ENCODE data around the gene HOXD4.

HOXD4 gene

DNA sequence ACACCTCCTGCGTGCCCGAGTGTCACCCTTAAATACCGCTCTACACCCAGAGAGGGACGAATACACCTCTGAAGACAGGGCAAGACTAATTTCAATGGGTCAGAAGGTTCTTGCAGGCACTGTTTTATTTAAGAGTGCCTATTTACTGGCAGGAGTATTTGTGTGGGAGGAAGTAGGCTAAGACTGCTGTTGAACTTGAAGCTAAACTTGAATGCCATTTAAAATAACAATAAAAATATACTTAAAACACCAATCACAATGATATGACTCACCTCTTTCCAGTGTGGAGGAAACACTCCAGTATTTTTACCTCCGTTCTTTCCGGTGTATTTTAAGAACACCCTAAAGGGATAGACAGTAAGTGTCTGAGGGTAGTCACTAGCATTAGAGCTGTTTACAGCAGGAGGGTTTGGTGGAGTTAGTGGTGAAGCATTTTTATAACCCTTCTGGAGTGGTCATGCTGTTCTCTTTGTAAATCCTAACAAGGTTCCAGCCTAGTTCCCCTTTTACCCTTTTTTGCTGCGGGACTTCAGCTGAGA lies 27.5 kb downstream of the HOXD4 start:
- Histone ChIP-seq H3K9me2 (replicated peaks; ENCODE audit: control insufficient read depth, low read length) (no peaks in the 10 kb centered on the region), H3K4me3 (ENCODE audit: low read length) (no peak overlapping the region), H3K79me2 (ENCODE audit: control insufficient read depth, low read length) (no peaks in the 10 kb centered on the region), H3K27ac (ENCODE audit: low read depth, low read length) (no peak overlapping the region), H3F3A (ENCODE audit: control insufficient read depth, insufficient read depth) (no peaks in the 10 kb centered on the region), H3K9me3 (ENCODE audit: control insufficient read depth, insufficient read depth, low read length) (no peaks in the 10 kb centered on the region), H3K4me1 (ENCODE audit: control insufficient read depth, low read length) (no peaks in the 10 kb centered on the region), H3K36me3 (ENCODE audit: control insufficient read depth, low read length) (no peaks in the 10 kb centered on the region), H3K4me2 (ENCODE audit: low read length) (no peak overlapping the region), H4K20me1 (ENCODE audit: control insufficient read depth, insufficient read depth, low read depth, low read length) (no peaks in the 10 kb centered on the region), H3K27me3 (ENCODE audit: control insufficient read depth, low read length) (peaks cover 59% of the 10 kb centered on the region)
- no peak for TF ChIP-seq EZH2phosphoT487 (IDR thresholded peaks at IDR 0.05; ENCODE audit: borderline replicate concordance, low read length)
- TF ChIP-seq, protein P1, sequence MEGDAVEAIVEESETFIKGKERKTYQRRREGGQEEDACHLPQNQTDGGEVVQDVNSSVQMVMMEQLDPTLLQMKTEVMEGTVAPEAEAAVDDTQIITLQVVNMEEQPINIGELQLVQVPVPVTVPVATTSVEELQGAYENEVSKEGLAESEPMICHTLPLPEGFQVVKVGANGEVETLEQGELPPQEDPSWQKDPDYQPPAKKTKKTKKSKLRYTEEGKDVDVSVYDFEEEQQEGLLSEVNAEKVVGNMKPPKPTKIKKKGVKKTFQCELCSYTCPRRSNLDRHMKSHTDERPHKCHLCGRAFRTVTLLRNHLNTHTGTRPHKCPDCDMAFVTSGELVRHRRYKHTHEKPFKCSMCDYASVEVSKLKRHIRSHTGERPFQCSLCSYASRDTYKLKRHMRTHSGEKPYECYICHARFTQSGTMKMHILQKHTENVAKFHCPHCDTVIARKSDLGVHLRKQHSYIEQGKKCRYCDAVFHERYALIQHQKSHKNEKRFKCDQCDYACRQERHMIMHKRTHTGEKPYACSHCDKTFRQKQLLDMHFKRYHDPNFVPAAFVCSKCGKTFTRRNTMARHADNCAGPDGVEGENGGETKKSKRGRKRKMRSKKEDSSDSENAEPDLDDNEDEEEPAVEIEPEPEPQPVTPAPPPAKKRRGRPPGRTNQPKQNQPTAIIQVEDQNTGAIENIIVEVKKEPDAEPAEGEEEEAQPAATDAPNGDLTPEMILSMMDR (IDR thresholded peaks at IDR 0.05; ENCODE audit: low read depth, low read length, poor library complexity, severe bottlenecking) = no peak

DNA sequence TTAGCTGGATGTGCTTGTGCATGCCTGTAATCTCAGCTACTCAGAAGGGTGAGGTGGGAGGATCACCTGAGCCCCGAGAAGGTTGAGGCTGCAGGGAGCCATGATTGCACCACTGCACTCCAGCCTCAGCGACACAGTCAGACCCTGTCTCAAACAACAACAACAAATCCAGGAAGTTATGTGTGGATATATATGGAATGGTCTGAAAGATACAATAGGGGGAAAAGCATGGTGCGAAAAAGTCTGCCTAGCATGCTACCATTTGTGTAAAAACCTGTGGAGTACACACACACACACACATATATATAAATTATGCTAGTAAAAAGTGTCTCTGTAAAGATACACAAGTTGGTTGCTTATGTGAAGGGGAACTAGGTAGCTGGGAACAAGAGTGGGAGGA lies 30.2 kb downstream of the HOXD4 start:
- no peaks in the 10 kb centered on the region for H3K9me3 ChIP-seq (ENCODE audit: control insufficient read depth, insufficient read depth, low read length)
- no peaks in the 10 kb centered on the region for H4K20me1 ChIP-seq (ENCODE audit: control insufficient read depth, insufficient read depth, low read depth, low read length)
- TF ChIP-seq, protein P1 (IDR thresholded peaks at IDR 0.05; ENCODE audit: low read depth, low read length, poor library complexity, severe bottlenecking) = no peak
- TF ChIP-seq EZH2phosphoT487 (IDR thresholded peaks at IDR 0.05; ENCODE audit: borderline replicate concordance, low read length) = no peak
- no peaks in the 10 kb centered on the region for H3K4me1 ChIP-seq (ENCODE audit: control insufficient read depth, low read length)
- H3K27me3 ChIP-seq (ENCODE audit: control insufficient read depth, low read length) = peaks cover 32% of the 10 kb centered on the region
- no peaks in the 10 kb centered on the region for H3K9me2 ChIP-seq (replicated peaks; ENCODE audit: control insufficient read depth, low read length)
- no peak overlapping the region for H3K4me2 ChIP-seq (ENCODE audit: low read length)
- H3K79me2 ChIP-seq (ENCODE audit: control insufficient read depth, low read length) = no peaks in the 10 kb centered on the region
- H3K36me3 ChIP-seq (ENCODE audit: control insufficient read depth, low read length) = no peaks in the 10 kb centered on the region
- no peak overlapping the region for H3K27ac ChIP-seq (ENCODE audit: low read depth, low read length)
- H3K4me3 ChIP-seq (ENCODE audit: low read length) = no peak overlapping the region
- H3F3A ChIP-seq (ENCODE audit: control insufficient read depth, insufficient read depth) = no peaks in the 10 kb centered on the region

DNA sequence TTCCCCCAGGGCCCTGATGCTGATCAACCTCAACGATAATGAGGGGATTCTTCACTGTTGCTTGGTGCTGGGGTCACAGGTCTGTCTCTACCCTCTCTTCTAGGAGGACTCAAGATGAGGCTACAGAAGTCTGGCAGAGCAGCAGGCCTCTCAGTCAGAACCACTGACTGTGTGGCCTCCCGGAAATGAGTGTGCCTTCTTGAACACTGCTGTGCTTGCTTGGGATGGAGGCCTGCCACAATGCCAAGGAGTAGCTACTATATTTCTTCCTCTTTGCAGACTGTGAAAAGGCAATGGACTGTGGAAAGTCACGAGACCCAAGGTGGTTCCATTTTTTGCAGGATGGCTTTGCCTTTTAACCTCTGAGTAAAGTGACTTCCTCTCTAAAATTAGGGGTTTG lies 31.3 kb downstream of the HOXD4 start:
- no peaks in the 10 kb centered on the region for H4K20me1 ChIP-seq (ENCODE audit: control insufficient read depth, insufficient read depth, low read depth, low read length)

More for the DNA sequence above, 31.3 kb downstream of the HOXD4 start:
- Histone ChIP-seq H3K9me3 (ENCODE audit: control insufficient read depth, insufficient read depth, low read length) (no peaks in the 10 kb centered on the region), H3K4me1 (ENCODE audit: control insufficient read depth, low read length) (no peaks in the 10 kb centered on the region), H3K27ac (ENCODE audit: low read depth, low read length) (no peak overlapping the region), H3F3A (ENCODE audit: control insufficient read depth, insufficient read depth) (no peaks in the 10 kb centered on the region), H3K27me3 (ENCODE audit: control insufficient read depth, low read length) (peaks cover 24% of the 10 kb centered on the region), H3K9me2 (replicated peaks; ENCODE audit: control insufficient read depth, low read length) (no peaks in the 10 kb centered on the region), H3K79me2 (ENCODE audit: control insufficient read depth, low read length) (no peaks in the 10 kb centered on the region), H3K36me3 (ENCODE audit: control insufficient read depth, low read length) (no peaks in the 10 kb centered on the region), H3K4me2 (ENCODE audit: low read length) (no peak overlapping the region), H3K4me3 (ENCODE audit: low read length) (no peak overlapping the region)
- no peak for TF ChIP-seq EZH2phosphoT487 (IDR thresholded peaks at IDR 0.05; ENCODE audit: borderline replicate concordance, low read length)
- TF ChIP-seq, protein P1 (IDR thresholded peaks at IDR 0.05; ENCODE audit: low read depth, low read length, poor library complexity, severe bottlenecking) = no peak
